SK-N-SH treated with all-trans-retinoic acid at 6 μM for 48 hours (cell line): Measurements from ENCODE around the gene DRAXIN.

Experiments
- ATAC-seq: fragments of 200-7000 bp; cut with Tn5 transposase; 3 replicates; pipeline ENCODE4 v1.9.1; 2020; ENCODE audit warnings: mild to moderate bottlenecking, moderate library complexity
- BACH2 ChIP-seq: fragments of 250-450 bp; sonication (Bioruptor Pico); IDR thresholded peaks from 2 replicates; pipeline ENCODE4 v1.9.0; 2021; ENCODE audit warnings: mild to moderate bottlenecking, borderline replicate concordance
- CREB5 ChIP-seq: fragments of 250-450 bp; sonication (Bioruptor Pico); IDR thresholded peaks from 2 replicates; pipeline ENCODE4 v1.5.1; 2020; ENCODE audit warnings: low read depth, mild to moderate bottlenecking, moderate library complexity
- CSRNP3 ChIP-seq: fragments of 250-450 bp; sonication (Bioruptor Pico); IDR thresholded peaks from 2 replicates; pipeline ENCODE4 v1.5.1; 2021; ENCODE audit warnings: mild to moderate bottlenecking, moderate library complexity
- ESRRG ChIP-seq: fragments of 250-450 bp; sonication (Bioruptor Pico); IDR thresholded peaks from 2 replicates; pipeline ENCODE4 v1.6.1; 2021; ENCODE audit warnings: mild to moderate bottlenecking
- OSR1 ChIP-seq: fragments of 250-450 bp; sonication (Bioruptor Pico); IDR thresholded peaks from 2 replicates; pipeline ENCODE4 v1.8.0; 2022; ENCODE audit warnings: moderate library complexity, mild to moderate bottlenecking, inconsistent platforms
- PATZ1 ChIP-seq: fragments of 250-450 bp; sonication (Bioruptor Pico); IDR thresholded peaks from 2 replicates; pipeline ENCODE4 v1.8.0; 2020; ENCODE audit warnings: mild to moderate bottlenecking, moderate library complexity, borderline replicate concordance
- POU6F1 ChIP-seq: fragments of 250-450 bp; sonication (Bioruptor Pico); IDR thresholded peaks from 2 replicates; pipeline ENCODE4 v1.8.0; 2021; ENCODE audit warnings: low read depth, mild to moderate bottlenecking, moderate library complexity, borderline replicate concordance
- PPARA ChIP-seq: fragments of 250-450 bp; sonication (Bioruptor Pico); IDR thresholded peaks from 2 replicates; pipeline ENCODE4 v1.5.0; 2020; ENCODE audit warnings: mild to moderate bottlenecking, borderline replicate concordance
- RARB ChIP-seq: fragments of 250-450 bp; sonication (Bioruptor Pico); IDR thresholded peaks from 2 replicates; pipeline ENCODE4 v1.8.0; 2021; ENCODE audit warnings: mild to moderate bottlenecking, moderate library complexity
- SNAI2 ChIP-seq: fragments of 250-450 bp; sonication (Bioruptor Pico); IDR thresholded peaks from 2 replicates; pipeline ENCODE4 v1.5.0; 2020; ENCODE audit warnings: mild to moderate bottlenecking, moderate library complexity
- TCF4 ChIP-seq: fragments of 250-450 bp; sonication (Bioruptor Pico); IDR thresholded peaks from 2 replicates; pipeline ENCODE4 v1.8.0; 2021; ENCODE audit warnings: mild to moderate bottlenecking, moderate library complexity, borderline replicate concordance
- TOX ChIP-seq: fragments of 250-450 bp; sonication (Bioruptor Pico); IDR thresholded peaks from 2 replicates; pipeline ENCODE4 v1.8.0; 2021; ENCODE audit warnings: mild to moderate bottlenecking, moderate library complexity, borderline replicate concordance
- TSHZ2 ChIP-seq: fragments of 250-450 bp; sonication (Bioruptor Pico); IDR thresholded peaks from 2 replicates; pipeline ENCODE4 v1.5.0; 2020; ENCODE audit warnings: mild to moderate bottlenecking, moderate library complexity
- ZC3H10 ChIP-seq: fragments of 250-450 bp; sonication (Bioruptor Pico); IDR thresholded peaks from 2 replicates; pipeline ENCODE4 v1.5.1; 2021; ENCODE audit warnings: mild to moderate bottlenecking, moderate library complexity
- ZFP3 ChIP-seq: fragments of 250-450 bp; sonication (Bioruptor Pico); IDR thresholded peaks from 2 replicates; pipeline ENCODE4 v1.5.0; 2020; ENCODE audit warnings: mild to moderate bottlenecking, moderate library complexity
- ZFP30 ChIP-seq: fragments of 450-650 bp; formaldehyde crosslinking; IDR thresholded peaks from 2 replicates; pipeline ENCODE4 v1.5.0; 2022; ENCODE audit warnings: mild to moderate bottlenecking, moderate library complexity
- ZNF565 ChIP-seq: fragments of 450-650 bp; formaldehyde crosslinking; conservative IDR thresholded peaks from 2 replicates; pipeline ENCODE4 v1.5.0; 2020; ENCODE audit warnings: low read depth, mild to moderate bottlenecking, moderate library complexity
- ZNF70 ChIP-seq: fragments of 450-650 bp; formaldehyde crosslinking; IDR thresholded peaks from 2 replicates; pipeline ENCODE4 v1.5.0; 2020; ENCODE audit warnings: mild to moderate bottlenecking, moderate library complexity

Gene DRAXIN

GRCh38 chr1:11764115-11764514 is 72.6 kb downstream of the DRAXIN start:
- TF ChIP-seq ZFP30 (CRISPR knock-in tag) = no peak
- no peak for TF ChIP-seq PPARA
- ATAC-seq = no peak; the same call in 2 of the 3 replicates

GRCh38 chr1:11764519-11764918 is 73.0 kb downstream of the DRAXIN start:
- ATAC-seq = no peak

More at GRCh38 chr1:11764519-11764918, 73.0 kb downstream of the DRAXIN start:
- TF ChIP-seq TSHZ2 (CRISPR knock-in tag) (no peak), ESRRG (CRISPR knock-in tag) (no peak), ZNF565 (CRISPR knock-in tag) (no peak), OSR1 (CRISPR knock-in tag) (no peak), TOX (CRISPR knock-in tag) (no peak), SNAI2 (CRISPR knock-in tag) (no peak), CREB5 (CRISPR knock-in tag) (no peak), POU6F1 (CRISPR knock-in tag) (no peak), PPARA (no peak), BACH2 (CRISPR knock-in tag) (no peak), ZC3H10 (CRISPR knock-in tag) (no peak), ZFP3 (no peak), PATZ1 (CRISPR knock-in tag) (no peak), ZNF70 (CRISPR knock-in tag) (no peak), RARB (CRISPR knock-in tag) (no peak), CSRNP3 (CRISPR knock-in tag) (no peak), TCF4 (CRISPR knock-in tag) (no peak)
